NOMO-1 treated with dmso at 0.1 percent for 144 hours (cell line): ENCODE data around the gene PDE4D.
A peak's percentile ranks its signal among the peaks of the same experiment; 100 is the strongest.

Experiments used
- DNase-seq: peaks from one replicate; lab custom pipeline; 2025; ENCODE audit not compliant: unreplicated experiment; lab: John Stamatoyannopoulos, UW

The PDE4D gene

DNA sequence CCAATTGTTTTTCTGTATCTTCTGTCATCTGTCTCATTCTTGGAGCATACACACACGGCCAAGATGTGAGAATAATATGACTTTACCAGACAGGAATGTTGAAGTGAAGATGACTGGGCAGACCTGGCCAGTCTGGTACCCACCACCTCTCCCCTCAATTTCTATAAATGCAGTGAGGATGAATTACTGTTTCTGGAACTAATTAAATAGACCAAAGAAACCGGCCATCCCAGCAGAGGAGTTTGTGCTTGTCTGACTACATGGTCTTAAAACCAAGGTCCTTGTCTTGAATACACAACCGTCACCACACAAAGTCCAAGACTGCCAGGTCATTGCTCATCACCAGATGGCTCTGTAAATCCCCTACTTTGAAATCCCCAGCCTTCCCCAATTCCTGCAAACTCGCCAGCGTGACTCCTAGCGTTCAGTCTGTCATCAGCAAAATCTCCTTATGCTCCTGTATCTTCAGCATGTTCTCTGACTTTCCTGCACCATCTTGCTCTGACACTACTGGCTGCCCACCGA, 147.2 kb downstream of the PDE4D start:
- no peak for DNase-seq

DNA sequence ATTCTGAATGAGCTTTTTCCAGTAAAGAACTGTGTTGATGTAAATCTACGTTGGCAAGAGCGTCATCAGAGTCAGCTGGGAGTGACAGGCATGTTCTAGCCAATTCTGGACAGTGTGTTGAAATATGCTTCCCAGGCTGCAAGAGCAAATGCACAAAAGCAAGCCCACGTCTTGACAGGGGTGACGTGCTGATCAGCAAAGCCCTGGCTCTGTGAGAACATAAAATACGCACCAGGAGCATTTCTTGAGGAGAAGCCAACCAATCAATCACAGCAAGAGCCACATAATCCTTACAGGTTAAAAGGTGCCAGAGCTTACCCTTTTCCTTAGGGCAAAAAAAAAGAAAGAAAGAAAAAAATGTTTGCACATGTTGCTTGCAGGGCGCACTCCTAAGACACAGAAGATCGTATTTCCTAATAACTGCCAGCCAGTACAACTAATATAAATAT, 148.1 kb downstream of the PDE4D start:
- DNase-seq = no peak

DNA sequence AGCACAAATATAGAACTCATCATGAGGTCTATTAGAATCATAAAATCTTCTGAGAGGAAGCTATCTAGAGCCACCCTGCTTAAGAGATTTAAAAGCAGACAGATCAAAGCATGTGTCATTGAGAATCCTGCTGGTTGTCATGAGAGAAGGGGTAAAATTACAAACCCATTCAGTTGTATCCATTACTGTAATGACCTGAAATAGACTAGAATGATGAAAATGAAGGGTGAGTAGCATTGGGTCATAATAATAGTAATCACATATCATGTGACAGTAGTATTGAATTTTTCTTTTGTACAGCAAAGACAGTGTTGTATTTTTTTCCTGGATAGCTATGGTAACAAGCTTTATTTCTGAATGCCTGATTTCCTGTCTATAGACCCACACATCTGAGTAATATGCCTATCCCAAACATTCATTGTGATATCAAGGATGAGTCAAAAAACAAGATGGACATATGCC, 149.0 kb downstream of the PDE4D start:
- DNase-seq = no peak

- DNase-seq = no peak
Observed at GRCh38 chr5:59741599-59741998, 151.9 kb downstream of the PDE4D start.

GRCh38 chr5:59738024-59738423, 155.5 kb downstream of the PDE4D start:
- no peak for DNase-seq

GRCh38 chr5:59732806-59733205, 160.7 kb downstream of the PDE4D start:
- no peak for DNase-seq

GRCh38 chr5:59732301-59732700, 161.2 kb downstream of the PDE4D start:
- no peak for DNase-seq

GRCh38 chr5:59731809-59732208, 161.7 kb downstream of the PDE4D start:
- DNase-seq = no peak

DNA sequence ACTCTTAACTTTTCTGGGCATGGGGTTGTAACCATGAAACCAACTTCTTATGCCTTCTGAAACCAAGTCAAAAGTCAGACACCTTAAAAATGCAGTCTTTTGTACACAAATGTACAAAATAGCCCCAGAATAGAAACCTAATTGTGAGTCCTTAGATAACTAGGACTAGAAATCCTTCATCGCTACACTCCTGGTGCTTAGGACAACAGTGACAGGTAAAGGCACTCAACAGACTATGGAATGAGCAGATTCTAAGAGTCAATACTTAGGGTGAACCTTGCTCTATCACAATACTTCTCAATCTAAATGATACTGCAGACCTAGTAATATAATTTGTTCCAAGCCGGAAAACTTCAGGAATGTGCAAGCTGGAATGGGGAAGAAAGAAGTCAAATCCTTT, 163.7 kb downstream of the PDE4D start:
- DNase-seq = no peak

DNA sequence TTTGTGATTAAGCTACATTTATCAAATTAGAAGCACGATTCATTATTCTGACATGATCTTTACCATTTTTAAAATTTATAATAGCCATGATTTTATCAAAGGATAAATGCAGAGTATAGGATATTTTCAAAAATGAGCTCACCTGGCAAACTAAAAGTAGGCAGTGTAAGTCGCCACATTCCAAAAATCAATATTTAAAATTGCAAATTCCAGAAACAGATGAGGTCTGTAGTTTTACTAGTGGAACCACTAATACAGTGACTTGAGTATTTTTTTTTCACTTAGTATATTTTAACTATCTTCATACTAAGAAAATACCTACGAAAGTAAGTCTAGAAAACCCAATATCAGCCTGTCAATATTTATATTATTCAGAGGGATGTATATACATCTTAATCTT, 164.2 kb downstream of the PDE4D start:
- no peak for DNase-seq

DNA sequence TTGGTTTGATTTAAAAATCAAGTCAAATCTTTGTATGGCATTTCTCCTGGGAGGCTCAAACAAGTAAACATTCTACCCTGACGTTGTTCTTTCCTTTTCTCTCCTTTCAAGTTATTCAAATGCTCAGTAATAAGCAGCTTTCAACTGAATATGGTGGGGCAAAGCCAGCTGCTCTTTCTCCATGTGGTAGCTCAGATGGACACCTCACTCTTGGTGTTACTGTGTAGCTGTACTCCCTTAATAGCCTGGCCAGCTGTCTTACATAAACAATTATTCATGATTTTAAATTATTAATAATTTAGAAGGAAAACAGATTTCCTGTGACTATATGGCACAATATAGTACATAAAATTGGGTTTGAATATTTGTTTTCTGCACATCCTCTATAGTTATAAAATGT, 165.2 kb downstream of the PDE4D start:
- DNase-seq = no peak

GRCh38 chr5:59727186-59727585, 166.3 kb downstream of the PDE4D start:
- no peak for DNase-seq

DNA sequence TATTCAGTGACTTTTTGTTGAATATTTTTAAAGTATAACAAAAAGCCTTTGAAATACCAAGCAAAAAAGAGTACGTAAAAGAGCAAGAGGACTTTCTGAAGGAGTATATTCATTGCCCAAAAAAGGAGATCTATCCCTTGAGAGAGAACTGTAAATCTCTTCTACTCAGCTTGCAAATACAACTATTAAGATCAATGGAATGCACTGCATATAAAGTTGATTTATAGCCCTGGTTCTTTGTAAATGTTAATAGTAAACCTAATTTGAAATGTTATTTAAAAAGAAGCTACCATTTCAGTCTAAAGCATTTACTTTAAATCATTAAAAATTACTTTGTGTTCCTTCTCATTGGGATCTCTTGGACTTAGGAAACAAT, 168.1 kb downstream of the PDE4D start:
- no peak for DNase-seq

- peak; percentile 1 for DNase-seq
Observed at GRCh38 chr5:59724482-59725391, 168.8 kb downstream of the PDE4D start.

GRCh38 chr5:59722874-59723273, 170.7 kb downstream of the PDE4D start:
- no peak for DNase-seq

- DNase-seq = no peak
Observed at GRCh38 chr5:59721741-59722140, 171.8 kb downstream of the PDE4D start.

DNA sequence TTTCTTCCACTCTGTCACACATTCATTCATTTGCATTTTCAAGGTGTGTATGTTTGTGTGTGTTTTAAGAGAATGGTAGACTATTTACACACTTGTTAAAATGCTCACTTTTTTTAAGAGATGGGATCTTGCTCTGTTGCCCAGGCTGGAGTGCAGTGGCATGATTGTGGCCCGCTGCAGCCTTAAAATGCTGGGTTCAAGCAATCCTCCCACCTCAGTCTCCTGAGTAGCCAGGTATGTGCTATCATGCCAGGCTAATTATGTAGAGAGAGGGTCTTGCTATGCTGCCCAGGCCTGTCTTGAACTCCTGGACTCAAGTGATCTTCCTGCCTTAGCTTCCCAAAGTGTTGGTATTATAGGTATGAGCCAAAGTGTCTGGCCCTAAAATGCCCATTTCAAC, 173.5 kb downstream of the PDE4D start:
- no peak for DNase-seq

GRCh38 chr5:59716966-59717500, 176.5 kb downstream of the PDE4D start:
- DNase-seq = no peak

- no peak for DNase-seq
Observed at GRCh38 chr5:59716029-59716428, 177.5 kb downstream of the PDE4D start.

GRCh38 chr5:59715228-59715627, 178.3 kb downstream of the PDE4D start:
- DNase-seq = no peak

DNA sequence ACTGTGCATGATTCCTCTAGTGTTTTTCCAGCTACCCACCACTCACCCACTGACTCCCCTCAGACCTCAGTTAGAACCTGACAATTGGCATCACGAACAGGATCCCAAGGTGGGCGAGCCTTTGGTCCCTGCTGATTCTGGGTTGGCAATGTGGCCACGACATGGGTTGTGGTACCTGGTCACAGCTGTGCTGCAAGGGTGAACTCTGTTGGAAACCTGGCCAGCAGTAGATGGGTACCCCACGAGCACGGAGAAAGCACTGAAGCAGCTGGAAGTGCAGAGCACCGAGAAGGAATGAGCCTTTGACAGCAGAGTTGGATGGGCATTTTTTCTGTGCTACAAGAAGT, 180.1 kb downstream of the PDE4D start:
- no peak for DNase-seq

GRCh38 chr5:59712836-59713497, 180.6 kb downstream of the PDE4D start:
- no peak for DNase-seq
